Measurements from ENCODE around the gene ARHGAP29. TPM values are rescaled to one million over a fixed set of nuclear protein-coding genes. Genes with fewer than 3 reads are reported as not detected.

Gene ARHGAP29
- total and polyA plus RNA-seq, 2 of the 8 experiments (the other 6 are each of a cell fraction or from before 2014, with no cell fraction given) = 0.57 to 3.2 TPM

- TF ChIP-seq, protein P1, sequence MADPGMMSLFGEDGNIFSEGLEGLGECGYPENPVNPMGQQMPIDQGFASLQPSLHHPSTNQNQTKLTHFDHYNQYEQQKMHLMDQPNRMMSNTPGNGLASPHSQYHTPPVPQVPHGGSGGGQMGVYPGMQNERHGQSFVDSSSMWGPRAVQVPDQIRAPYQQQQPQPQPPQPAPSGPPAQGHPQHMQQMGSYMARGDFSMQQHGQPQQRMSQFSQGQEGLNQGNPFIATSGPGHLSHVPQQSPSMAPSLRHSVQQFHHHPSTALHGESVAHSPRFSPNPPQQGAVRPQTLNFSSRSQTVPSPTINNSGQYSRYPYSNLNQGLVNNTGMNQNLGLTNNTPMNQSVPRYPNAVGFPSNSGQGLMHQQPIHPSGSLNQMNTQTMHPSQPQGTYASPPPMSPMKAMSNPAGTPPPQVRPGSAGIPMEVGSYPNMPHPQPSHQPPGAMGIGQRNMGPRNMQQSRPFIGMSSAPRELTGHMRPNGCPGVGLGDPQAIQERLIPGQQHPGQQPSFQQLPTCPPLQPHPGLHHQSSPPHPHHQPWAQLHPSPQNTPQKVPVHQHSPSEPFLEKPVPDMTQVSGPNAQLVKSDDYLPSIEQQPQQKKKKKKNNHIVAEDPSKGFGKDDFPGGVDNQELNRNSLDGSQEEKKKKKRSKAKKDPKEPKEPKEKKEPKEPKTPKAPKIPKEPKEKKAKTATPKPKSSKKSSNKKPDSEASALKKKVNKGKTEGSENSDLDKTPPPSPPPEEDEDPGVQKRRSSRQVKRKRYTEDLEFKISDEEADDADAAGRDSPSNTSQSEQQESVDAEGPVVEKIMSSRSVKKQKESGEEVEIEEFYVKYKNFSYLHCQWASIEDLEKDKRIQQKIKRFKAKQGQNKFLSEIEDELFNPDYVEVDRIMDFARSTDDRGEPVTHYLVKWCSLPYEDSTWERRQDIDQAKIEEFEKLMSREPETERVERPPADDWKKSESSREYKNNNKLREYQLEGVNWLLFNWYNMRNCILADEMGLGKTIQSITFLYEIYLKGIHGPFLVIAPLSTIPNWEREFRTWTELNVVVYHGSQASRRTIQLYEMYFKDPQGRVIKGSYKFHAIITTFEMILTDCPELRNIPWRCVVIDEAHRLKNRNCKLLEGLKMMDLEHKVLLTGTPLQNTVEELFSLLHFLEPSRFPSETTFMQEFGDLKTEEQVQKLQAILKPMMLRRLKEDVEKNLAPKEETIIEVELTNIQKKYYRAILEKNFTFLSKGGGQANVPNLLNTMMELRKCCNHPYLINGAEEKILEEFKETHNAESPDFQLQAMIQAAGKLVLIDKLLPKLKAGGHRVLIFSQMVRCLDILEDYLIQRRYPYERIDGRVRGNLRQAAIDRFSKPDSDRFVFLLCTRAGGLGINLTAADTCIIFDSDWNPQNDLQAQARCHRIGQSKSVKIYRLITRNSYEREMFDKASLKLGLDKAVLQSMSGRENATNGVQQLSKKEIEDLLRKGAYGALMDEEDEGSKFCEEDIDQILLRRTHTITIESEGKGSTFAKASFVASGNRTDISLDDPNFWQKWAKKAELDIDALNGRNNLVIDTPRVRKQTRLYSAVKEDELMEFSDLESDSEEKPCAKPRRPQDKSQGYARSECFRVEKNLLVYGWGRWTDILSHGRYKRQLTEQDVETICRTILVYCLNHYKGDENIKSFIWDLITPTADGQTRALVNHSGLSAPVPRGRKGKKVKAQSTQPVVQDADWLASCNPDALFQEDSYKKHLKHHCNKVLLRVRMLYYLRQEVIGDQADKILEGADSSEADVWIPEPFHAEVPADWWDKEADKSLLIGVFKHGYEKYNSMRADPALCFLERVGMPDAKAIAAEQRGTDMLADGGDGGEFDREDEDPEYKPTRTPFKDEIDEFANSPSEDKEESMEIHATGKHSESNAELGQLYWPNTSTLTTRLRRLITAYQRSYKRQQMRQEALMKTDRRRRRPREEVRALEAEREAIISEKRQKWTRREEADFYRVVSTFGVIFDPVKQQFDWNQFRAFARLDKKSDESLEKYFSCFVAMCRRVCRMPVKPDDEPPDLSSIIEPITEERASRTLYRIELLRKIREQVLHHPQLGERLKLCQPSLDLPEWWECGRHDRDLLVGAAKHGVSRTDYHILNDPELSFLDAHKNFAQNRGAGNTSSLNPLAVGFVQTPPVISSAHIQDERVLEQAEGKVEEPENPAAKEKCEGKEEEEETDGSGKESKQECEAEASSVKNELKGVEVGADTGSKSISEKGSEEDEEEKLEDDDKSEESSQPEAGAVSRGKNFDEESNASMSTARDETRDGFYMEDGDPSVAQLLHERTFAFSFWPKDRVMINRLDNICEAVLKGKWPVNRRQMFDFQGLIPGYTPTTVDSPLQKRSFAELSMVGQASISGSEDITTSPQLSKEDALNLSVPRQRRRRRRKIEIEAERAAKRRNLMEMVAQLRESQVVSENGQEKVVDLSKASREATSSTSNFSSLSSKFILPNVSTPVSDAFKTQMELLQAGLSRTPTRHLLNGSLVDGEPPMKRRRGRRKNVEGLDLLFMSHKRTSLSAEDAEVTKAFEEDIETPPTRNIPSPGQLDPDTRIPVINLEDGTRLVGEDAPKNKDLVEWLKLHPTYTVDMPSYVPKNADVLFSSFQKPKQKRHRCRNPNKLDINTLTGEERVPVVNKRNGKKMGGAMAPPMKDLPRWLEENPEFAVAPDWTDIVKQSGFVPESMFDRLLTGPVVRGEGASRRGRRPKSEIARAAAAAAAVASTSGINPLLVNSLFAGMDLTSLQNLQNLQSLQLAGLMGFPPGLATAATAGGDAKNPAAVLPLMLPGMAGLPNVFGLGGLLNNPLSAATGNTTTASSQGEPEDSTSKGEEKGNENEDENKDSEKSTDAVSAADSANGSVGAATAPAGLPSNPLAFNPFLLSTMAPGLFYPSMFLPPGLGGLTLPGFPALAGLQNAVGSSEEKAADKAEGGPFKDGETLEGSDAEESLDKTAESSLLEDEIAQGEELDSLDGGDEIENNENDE (IDR thresholded peaks at IDR 0.05; ENCODE audit: insufficient replicate concordance, low read length) = no peak
Measured at GRCh38 chr1:94191216-94191615, 46.2 kb downstream of the ARHGAP29 start (continued).
